OCI-LY3 (cell line): ENCODE measurements around the gene SNAP47.

Experiments
- H2AFZ ChIP-seq: fragments of 200-600, 300-600 bp; shearing (Covaris generic); 2 replicates; pipeline ENCODE4 v1.6.0; 2014; ENCODE audit warnings: antibody characterized with exemption, low read depth, low read length
- H3K27ac ChIP-seq: fragments of 200-600, 300-600 bp; sonication (generic); 2 replicates; pipeline ENCODE4 v1.5.1; 2014; ENCODE audit warnings: mild to moderate bottlenecking, low read length, moderate library complexity, mixed read lengths
- H3K27me3 ChIP-seq: fragments of 200-600, 300-600 bp; sonication (generic); 2 replicates; pipeline ENCODE4 v1.6.1; 2014; ENCODE audit warnings: low read depth, low read length, mixed read lengths
- H3K36me3 ChIP-seq: fragments of 200-600, 300-600 bp; sonication (generic); replicated peaks from 2 replicates; pipeline ENCODE3; 2014; ENCODE audit warnings: low read depth, low read length, mixed read lengths
- H3K4me1 ChIP-seq: fragments of 300-600, 200-600 bp; sonication (generic); 2 replicates; pipeline ENCODE4 v1.6.1; 2014; ENCODE audit warnings: low read length, mixed read lengths
- H3K4me2 ChIP-seq: fragments of 200-600, 300-600 bp; sonication (generic); 2 replicates; pipeline ENCODE4 v1.6.1; 2014; ENCODE audit warnings: low read length, mixed read lengths
- H3K4me3 ChIP-seq: fragments of 300-600, 200-600 bp; sonication (generic); 2 replicates; pipeline ENCODE4 v1.5.1; 2014; ENCODE audit warnings: antibody characterized with exemption, mild to moderate bottlenecking, low read length, moderate library complexity
- H3K79me2 ChIP-seq: fragments of 300-600, 200-600 bp; shearing (Covaris generic); 2 replicates; pipeline ENCODE4 v1.6.1; 2014; ENCODE audit warnings: mild to moderate bottlenecking, low read length, mixed read lengths
- H3K9ac ChIP-seq: fragments of 300-600, 200-600 bp; shearing (Covaris generic); 2 replicates; pipeline ENCODE4 v1.6.0; 2014; ENCODE audit warnings: mild to moderate bottlenecking, low read length, moderate library complexity
- H3K9me3 ChIP-seq: fragments of 200-600, 300-600 bp; shearing (Covaris generic); 2 replicates; pipeline ENCODE4 v1.6.1; 2014; ENCODE audit warnings: low read length, mixed read lengths; ENCODE audit not compliant: insufficient read depth
- H4K20me1 ChIP-seq: fragments of 200-600, 300-600 bp; sonication (generic); 2 replicates; pipeline ENCODE4 v1.6.1; 2016; ENCODE audit warnings: low read length, mixed read lengths; ENCODE audit not compliant: insufficient read depth
- CTCF ChIP-seq: fragments of 200-600, 300-600 bp; sonication (generic); IDR thresholded peaks from 2 replicates; pipeline ENCODE4 v1.5.1; 2014; ENCODE audit warnings: antibody characterized with exemption, low read length, low read depth
- EZH2phosphoT487 ChIP-seq: fragments of 200-600 bp; shearing (Covaris generic); IDR thresholded peaks from 2 replicates; pipeline ENCODE4 v1.6.1; 2018; ENCODE audit warnings: antibody characterized with exemption, mixed run types, low read depth

SNAP47 gene

GRCh38 chr1:227793079-227793947, 58.1 kb downstream of the SNAP47 start:
- no peak overlapping the region for H3K4me2 ChIP-seq
- H3K79me2 ChIP-seq = no peaks in the 10 kb centered on the region
- TF ChIP-seq EZH2phosphoT487 = no peak
- TF ChIP-seq CTCF = no peak
- H2AFZ ChIP-seq = no peak overlapping the region
- H3K27me3 ChIP-seq = 0 out of 2 replicates have a peak, but pooled peaks cover 8% of the 10 kb centered on the region
- peaks cover 3% of the 10 kb centered on the region; the same call in 1 of the 2 replicates for H3K4me1 ChIP-seq
- H3K9me3 ChIP-seq = no peaks in the 10 kb centered on the region
- H3K27ac ChIP-seq = no peak overlapping the region
- H3K36me3 ChIP-seq = no peaks in the 10 kb centered on the region
- no peaks in the 10 kb centered on the region for H4K20me1 ChIP-seq
- no peak overlapping the region for H3K4me3 ChIP-seq
- H3K9ac ChIP-seq = no peak overlapping the region

DNA sequence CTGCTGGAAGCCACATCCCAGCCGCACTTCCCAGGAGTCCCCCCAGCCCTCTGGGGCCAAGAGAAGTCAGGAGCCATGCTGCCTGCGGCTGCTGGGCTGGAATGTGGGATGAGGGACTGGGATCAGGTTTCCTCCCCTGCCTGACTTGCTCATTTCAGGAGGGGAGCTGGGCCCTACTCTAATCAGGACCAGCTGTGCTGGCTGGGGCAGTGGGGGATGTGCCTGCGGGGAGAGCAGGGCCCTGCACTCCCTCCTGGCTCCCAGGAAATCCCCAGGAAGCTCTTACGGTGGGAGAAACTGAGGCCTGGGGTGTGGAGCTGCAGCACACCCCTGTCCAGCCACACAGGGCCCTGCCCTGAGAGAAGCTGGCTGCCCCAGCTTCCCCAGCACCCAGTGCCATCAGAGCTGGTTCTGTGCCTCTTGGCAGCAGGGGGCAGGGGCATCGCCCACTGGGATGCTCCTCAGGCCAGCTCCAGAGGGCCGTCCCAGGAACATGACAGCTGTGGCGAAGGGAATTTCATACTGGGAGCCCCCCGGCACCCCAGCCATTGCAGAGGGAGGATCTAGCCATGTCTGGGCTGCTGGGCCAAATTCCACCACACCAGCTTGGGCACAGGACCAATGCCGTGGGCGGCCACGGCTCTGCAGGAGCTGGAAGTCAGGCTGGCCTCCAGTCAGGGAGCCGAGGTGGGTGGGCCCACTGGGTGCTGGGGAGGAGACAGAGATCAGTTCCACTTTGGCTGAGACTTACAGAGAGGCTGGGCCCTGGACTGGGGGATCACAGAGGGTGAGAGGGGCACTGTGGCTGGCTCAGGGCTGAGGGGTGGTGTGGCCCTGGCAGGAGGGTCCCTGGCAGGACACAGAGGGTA, 58.9 kb downstream of the SNAP47 start:
- TF ChIP-seq EZH2phosphoT487 = no peak
- no peak for TF ChIP-seq CTCF
- Histone ChIP-seq H2AFZ (no peak overlapping the region), H3K27me3 (peaks cover 9% of the 10 kb centered on the region; the same call in 1 of the 2 replicates), H3K36me3 (no peaks in the 10 kb centered on the region), H3K27ac (no peak overlapping the region), H3K79me2 (no peaks in the 10 kb centered on the region), H3K9me3 (no peaks in the 10 kb centered on the region), H3K4me1 (no peaks in the 10 kb centered on the region), H4K20me1 (no peaks in the 10 kb centered on the region), H3K9ac (no peak overlapping the region), H3K4me2 (no peak overlapping the region), H3K4me3 (no peak overlapping the region)

DNA sequence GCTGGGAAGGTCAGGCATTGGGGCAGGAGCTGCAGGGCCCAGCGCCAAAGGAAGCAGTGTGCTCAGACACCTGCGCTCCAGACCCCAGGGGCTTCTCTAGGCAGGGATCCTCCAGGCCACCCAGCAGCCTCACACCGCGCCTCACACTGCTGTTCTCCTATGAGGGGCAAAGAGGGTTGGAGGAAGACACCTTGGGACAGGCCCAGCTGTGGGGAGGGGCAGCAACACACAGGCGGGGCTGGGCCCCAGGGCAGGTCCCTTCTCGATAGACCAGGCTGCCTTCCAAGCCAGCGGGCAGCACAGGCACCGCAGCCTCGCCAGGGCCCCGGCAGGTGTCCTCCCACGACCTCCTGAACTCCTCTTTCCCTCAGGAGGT, 59.6 kb downstream of the SNAP47 start:
- no peaks in the 10 kb centered on the region for H3K4me1 ChIP-seq
- H3K79me2 ChIP-seq = no peaks in the 10 kb centered on the region
- no peaks in the 10 kb centered on the region for H4K20me1 ChIP-seq
- H3K27me3 ChIP-seq = peaks cover 15% of the 10 kb centered on the region
- no peak overlapping the region for H3K27ac ChIP-seq
- no peaks in the 10 kb centered on the region for H3K9me3 ChIP-seq
- H3K36me3 ChIP-seq = no peaks in the 10 kb centered on the region
- H3K9ac ChIP-seq = no peak overlapping the region
- H2AFZ ChIP-seq = no peak overlapping the region
- H3K4me2 ChIP-seq = no peak overlapping the region
- no peak for TF ChIP-seq CTCF
- no peak for TF ChIP-seq EZH2phosphoT487
- H3K4me3 ChIP-seq = no peak overlapping the region

GRCh38 chr1:227795732-227796131, 60.5 kb downstream of the SNAP47 start:
- Histone ChIP-seq H3K4me2 (no peak overlapping the region), H3K9ac (no peak overlapping the region), H3K4me3 (no peak overlapping the region), H3K79me2 (no peaks in the 10 kb centered on the region), H3K36me3 (no peaks in the 10 kb centered on the region), H3K27ac (no peak overlapping the region), H3K27me3 (peaks cover 15% of the 10 kb centered on the region), H3K4me1 (no peaks in the 10 kb centered on the region), H2AFZ (no peak overlapping the region), H4K20me1 (no peaks in the 10 kb centered on the region), H3K9me3 (no peaks in the 10 kb centered on the region)
- no peak for TF ChIP-seq EZH2phosphoT487
- TF ChIP-seq CTCF = no peak
